ENCODE results near the gene KRTAP10-6.
"Not testable (repeated sequence)": the region's sequence is repeated elsewhere in the genome, so short reads cannot be mapped to it uniquely, and the experiment has no call there.

KRTAP10-6 gene

DNA sequence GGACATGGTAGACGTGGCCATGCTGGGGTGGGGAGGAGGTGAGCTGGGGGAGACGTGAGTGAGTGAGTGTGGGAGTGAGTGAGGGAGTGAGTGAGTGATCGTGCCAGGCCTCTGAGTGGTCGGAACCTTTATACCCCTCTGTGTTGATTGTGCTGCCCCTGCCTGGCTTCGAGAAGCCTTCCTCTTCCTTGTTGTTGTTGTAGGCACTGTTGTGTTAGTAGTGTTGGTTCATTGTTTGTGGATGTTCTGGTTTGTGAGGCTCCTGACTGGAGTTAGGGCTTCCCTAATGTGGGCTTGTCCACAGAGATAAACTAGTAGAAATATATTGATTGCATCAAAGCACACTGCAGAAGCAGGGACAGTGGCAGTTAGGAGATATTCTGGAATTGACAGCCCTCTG is 33.6 kb downstream of the KRTAP10-6 start, which contains the start of gene KRTAP10-3:
TSS of gene KRTAP10-3 (minus strand) at position 101 of the 400 bp plus-strand sequence. CDS start at position 21, 80 bp downstream.
- DNase-seq (ENCODE audit: low read depth in 3 of 3, low spot score in 1 of 3) = no peak

DNA sequence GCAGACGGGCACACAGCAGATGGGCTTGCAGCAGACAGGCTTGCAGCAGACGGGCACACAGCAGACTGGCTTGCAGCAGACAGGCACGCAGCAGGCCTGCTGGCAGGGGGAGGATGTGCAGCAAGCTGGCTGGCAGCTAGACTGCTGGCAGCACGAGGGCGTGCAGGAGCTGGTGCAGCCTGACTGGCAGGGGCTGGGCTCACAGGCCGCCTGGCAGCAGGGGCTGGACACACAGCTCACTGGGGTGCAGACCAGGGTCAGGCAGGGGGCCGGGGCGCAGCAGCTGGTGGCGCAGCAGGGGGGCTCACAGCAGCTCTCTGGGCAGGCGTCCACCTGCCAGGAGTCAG is 34.0 kb downstream of the KRTAP10-6 start:
- DNase-seq (ENCODE audit: low read depth in 3 of 3, low spot score in 1 of 3) = not testable (repeated sequence)

DNA sequence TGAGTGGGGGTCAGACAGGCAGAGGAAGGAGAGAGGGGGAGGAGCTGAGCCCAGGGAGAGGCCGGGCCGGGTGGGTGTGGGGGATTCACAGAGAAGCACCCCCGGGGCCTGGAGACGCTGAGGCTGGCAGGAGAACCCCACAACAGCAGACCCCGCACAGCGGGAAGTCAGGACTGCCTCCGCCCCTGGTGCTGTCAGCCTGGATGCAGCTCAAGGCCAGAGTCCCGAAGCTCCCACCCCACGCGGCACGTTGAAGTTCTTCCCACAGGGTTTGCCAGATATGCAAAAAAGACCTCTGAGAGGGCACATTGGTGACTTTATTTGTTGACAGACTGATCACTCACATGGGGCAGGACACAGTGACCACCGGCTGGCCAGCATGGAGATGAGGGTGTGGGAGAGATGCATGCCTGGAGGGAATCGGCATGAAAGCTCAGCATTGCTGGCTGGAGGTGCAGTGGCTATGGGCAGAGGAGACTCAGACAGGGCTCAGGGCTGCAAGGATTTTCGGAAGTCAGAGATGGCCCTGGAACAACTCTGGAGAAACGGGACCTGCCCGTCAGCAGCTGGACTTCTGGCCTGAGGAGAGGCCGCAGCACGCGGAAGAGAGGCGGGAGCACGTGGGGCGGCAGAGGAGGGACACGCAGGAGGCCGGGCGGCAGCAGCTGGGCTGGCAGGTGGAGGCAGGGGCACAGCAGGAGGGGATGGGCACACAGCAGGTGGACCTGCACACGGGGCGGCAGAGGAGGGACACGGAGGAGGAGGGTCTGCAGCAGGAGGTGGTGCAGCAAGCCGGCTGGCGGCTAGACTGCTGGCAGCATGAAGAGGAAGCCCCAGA is 34.6 kb downstream of the KRTAP10-6 start:
- DNase-seq (ENCODE audit: low read depth in 3 of 3, low spot score in 1 of 3) = no peak

DNA sequence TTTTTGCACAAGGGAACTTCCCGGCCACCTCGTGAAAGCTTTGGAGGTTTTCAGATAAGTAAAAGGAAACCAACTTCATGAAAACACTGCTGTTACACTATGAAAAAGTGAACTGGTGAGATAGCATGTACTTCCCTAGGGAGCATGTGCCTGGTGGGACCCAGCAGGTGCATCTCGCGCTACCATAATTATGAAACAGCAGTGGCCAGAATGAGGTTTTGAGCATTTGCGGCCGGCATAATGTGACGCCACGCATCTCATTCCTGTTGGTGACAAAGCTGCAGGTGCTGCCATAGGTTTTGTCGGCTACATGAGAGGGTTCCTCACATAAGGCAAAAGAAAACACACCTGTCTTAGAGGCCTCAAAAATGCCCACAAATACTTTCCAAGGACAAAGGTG is 35.4 kb downstream of the KRTAP10-6 start:
- no peak for DNase-seq (ENCODE audit: low read depth in 3 of 3, low spot score in 1 of 3)

DNA sequence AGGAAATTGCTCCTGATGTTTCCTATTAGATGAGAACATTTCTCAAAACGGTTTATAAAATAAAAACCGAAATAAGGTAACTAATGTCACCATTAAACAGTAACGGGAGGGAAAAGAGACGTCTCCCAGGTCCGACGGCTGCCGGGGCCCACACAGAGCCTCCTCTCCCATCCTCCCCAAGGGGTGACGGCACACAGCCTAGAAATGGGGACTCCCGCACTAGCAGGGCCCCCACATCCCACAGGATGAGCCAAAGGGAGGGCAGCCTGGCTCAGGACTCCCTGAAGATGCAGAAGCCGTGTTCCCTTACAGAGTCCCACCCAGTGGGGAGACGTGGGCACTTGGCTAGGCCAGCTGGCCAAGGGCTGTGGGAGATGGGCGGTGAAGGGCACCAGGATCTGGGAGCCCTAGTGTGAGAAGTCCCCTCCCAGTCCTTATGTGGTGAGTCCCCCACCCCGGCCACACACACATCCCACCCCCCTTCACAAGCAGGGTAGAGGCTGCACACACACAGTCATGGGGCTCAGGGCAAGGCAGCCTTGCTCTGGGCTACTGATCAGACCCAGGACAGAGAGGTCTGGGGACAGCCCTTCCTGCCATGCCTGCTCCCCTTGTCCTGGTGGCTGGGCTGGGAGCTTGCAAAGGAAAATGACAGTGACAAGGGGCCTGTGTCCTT is 37.0 kb downstream of the KRTAP10-6 start:
- DNase-seq (ENCODE audit: low read depth in 3 of 3, low spot score in 1 of 3) = no peak

DNA sequence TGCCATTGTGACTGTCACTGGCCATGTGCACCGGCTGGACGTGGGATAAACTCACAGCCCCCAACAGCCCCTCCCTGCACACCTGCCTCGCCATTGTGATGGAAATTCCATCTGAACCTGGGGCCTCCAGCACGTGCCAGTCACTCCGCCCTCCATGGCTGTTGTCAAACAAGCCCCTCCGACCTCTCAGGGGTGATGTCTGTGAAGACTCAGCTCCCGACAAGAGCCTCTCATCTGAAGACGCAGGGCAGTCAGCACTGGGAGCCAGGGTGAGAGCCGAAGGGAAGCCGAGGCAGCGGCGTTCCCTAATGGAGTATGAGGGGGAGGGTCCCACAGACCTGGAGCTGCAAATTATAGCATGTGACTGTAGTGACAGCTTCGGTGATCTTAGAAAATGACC is 39.6 kb downstream of the KRTAP10-6 start:
- no peak for DNase-seq (ENCODE audit: low read depth in 3 of 3, low spot score in 1 of 3)

DNA sequence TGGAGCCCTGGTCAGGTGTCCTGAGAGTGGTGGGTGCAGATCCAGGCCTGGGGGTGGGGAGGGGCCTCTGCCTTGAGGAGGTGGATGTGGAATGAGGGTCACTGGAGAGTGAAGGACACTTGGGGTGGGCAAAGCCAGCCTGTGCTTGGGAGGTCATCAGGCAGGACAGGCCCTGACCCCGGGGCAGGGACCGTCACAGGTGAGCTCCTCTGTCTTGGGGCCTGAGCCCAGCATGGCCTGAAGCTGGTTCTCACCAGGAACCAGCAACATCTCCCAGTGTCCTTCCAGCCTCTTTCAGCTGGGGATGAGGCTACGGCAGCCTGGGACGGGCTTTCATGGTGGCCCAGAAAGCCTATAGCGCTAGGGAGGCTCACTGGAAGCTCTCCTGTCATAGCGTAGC is 40.2 kb downstream of the KRTAP10-6 start:
- DNase-seq (ENCODE audit: low read depth in 3 of 3, low spot score in 1 of 3) = no peak

DNA sequence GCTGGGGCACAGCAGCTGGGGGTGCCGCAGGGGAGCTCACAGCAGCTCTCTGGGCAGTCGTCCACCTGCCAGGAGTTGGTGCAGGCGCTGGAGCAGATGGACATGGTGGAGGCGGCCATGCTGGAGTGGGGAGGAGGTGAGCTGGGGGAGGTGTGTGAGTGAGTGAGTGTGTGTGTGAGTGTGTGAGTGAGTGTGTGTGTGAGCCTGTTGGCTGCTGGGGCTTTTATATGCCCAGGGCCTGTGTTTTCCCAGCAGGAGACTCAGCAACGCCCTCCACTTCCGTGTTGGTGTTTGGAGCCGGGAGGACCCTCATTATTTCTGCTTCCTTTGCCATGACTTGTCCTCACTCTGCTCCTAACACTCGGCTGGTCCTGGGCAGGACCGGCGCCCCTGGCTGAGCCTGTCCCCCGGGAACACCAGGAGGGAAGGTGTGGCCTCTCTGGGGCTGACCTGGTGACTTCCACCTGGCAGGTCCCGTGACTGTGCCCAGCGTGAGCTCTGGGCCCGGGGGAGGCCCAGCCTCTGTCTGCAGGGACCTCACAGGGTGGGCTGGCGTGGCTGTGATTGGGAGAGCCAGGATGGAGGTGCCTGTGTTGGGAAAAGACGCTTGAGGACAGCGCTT is 40.9 kb downstream of the KRTAP10-6 start, which contains the start of gene KRTAP10-2:
TSS of gene KRTAP10-2 (minus strand) at position 166 of the 622 bp plus-strand sequence. CDS start at position 119, 47 bp downstream.
- no peak for DNase-seq (ENCODE audit: low read depth in 3 of 3, low spot score in 1 of 3)

DNA sequence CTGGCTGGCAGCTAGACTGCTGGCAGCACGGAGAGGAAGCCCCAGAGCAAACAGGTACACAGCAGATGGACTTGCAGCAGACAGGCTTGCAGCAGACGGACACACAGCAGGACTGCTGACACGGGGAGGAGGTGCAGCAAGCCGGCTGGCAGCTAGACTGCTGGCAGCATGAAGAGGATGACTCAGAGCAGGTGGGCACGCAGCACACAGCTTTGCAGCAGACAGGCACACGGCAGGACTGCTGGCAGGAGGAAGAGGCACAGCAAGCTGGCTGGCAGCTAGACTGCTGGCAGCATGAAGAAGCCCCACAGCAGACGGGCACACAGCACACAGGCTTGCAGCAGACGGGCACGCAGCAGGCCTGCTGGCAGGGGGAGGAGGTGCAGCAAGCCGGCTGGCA is 41.5 kb downstream of the KRTAP10-6 start:
- no peak for DNase-seq (ENCODE audit: low read depth in 3 of 3, low spot score in 1 of 3)

DNA sequence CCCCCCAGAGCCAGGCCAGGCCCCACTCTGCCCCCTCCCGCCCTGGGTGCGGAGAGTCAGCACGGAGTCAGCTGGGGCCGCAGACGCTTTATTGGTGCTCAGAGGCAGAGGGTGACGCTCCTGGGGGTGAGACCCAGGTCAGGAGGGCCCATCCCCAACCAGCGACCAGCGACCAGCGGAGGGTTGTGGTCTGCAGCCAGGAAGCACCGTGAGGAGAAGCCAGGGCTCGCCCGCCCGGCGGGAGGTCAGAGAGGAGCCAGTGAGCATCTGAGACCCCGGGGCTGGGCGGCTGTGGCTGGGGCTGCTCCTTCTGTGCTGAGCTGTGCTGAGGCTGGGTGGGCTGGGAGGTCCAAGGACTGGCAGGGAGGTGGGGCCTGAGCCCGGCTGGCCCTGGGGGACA is 42.0 kb downstream of the KRTAP10-6 start:
- not testable (repeated sequence) for DNase-seq (ENCODE audit: low read depth in 3 of 3, low spot score in 1 of 3)

DNA sequence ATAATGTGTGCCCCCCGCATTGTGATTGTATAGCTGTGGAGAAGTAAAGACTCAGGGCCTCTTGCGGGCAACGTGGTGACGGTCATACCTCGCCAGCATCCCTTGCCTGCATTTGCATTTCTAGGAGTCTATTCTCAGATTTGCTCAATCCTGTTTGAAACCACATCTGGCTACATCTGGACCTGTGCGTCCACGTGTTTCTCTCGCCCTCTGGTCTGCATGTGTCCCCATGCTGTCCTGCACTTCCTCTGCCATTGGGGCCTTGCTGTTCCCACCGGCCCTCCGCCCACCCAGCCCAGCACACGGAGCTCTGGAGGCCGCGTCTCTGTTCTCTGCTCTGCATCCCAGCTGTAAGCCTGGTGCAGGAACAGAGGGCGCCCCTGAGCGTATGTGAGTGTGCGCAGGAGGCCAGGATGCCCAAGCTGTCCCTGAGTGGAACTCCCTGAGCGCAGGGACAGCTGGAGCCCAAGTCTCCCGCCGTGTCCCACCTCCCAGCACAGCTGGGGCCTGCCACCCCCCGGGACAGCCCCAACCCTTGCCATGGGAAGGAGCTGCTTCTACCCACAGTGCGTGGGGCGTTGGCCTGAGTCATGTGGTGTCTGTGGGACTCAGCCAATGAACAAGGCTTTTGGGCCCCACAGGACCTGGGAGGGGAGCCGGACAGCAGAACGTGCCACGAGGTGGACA is 42.6 kb downstream of the KRTAP10-6 start:
- no peak for DNase-seq (ENCODE audit: low read depth in 3 of 3, low spot score in 1 of 3)

DNA sequence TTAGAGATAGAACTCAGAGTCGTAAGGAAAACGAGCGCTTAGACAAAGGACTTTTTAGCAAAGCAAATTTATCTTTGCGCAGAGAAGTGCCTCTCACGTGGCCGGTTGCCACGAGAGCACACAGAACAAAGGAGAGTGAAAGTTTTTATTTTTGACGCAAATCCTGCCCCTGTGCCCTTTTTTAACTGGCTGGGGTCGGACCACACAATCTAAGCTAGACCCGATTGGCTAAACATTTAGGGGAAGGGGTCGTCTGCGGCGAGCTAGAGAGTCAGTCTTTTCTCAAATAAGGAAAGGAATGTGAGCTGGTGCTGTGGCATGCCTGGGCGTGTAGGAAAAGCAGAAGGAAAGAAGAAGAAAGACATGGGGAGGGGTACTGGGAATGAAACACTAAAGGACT is 43.4 kb downstream of the KRTAP10-6 start:
- no peak for DNase-seq (ENCODE audit: low read depth in 3 of 3, low spot score in 1 of 3)

DNA sequence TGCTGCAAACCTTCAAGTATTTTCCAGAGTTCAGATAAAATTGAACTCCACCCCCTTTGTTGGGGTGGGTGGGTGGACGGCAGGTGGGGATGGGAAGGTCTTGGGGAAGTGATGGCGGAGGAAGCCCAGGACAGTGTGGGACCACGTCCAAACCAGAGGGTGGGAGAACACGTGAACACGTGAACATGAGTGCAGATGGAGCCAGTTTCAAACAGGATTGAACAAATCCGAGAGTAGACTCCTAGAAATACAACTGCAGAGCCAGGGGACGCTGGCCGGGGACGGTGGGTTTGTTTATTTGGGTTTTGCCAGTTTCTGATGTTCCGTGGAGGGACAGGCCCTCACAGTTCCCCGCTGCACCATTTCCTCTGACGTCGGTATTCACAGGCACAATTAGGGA is 43.9 kb downstream of the KRTAP10-6 start:
- no peak for DNase-seq (ENCODE audit: low read depth in 3 of 3, low spot score in 1 of 3)

DNA sequence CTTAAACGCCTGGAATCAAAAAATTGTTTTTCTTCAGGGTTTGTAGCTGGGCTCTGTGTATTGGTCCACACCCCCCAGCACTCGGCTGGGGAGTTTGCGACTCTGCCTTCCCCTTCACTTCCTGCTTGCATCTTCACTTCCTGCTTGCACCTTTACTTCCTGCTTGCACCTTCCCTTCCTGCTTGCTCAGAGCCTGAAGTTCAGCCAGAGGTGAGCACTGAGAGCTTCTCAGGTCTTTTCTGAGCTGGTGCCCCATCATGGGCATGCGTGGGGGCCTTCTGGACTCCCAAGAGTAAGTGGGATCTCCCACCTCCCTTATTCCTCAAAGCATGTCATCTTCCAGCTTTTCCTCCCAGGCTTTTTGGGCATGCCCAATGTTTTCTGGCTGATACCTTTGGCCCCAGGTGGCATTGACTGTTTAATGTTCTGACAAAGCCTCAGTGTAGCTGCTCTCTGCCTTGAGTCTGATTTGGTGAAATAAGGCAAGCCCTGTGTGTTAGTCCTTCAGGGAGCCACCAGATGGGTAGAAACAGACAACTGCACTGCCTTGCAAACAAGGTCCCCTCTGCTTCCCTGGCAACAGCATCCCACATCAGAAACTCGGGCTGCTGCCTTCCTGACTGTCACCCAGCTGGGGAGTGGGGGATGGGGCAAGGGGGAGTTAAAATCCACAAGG is 44.5 kb downstream of the KRTAP10-6 start:
- DNase-seq (ENCODE audit: low read depth in 3 of 3, low spot score in 1 of 3) = peak in 2 of 3 donors; percentile 4 to 13

DNA sequence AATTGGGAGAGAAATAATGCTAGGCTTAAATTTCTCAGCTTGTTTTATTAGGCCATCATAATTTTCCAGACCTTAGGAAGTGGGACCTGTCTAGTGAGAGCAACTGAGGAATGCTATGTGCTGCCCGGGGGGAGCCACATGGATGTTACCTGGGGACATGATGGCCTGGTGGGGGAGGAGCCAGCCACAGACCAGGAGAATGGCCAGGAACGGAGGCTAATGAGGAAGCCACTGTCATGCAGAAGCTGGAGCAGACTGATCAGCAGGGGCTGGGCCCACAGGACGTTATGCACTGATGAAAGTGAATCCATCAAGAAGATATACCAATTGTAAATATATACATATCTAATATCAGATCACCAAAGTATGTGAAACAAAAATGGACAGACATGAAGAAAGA is 47.7 kb downstream of the KRTAP10-6 start:
- DNase-seq (ENCODE audit: low read depth in 3 of 3, low spot score in 1 of 3) = no peak

DNA sequence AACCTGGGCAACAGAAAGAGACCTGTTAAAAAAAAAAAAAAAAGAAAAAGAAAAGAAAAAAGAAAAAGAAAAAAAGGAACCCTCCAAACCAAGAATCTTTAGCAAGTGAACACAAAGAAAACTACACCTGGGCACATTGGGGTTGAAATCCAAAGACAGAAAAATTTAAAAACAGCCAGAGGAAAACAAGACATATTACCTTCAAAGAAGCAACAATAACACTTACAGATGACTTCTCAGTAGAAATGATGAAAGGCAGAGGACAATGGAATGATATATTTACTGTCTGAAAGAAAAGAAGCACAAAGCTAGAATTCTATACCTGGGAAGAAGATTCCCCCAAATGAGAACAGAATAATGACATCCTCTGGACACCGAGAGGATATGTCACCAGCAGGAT is 49.6 kb downstream of the KRTAP10-6 start:
- DNase-seq (ENCODE audit: low read depth in 3 of 3, low spot score in 1 of 3) = no peak

Measured in stimulated activated CD4-positive, alpha-beta T cell treated with anti-CD3 and anti-CD28 coated beads, TNF-alpha, amount 100 ng/mL, for 1 hour (primary cell).